WTC11 (cell line): ENCODE data around the gene HPCAL1.

Experiments
- GTF2I ChIP-seq: fragments of 250-450 bp; sonication (Bioruptor Pico); conservative IDR thresholded peaks from 2 replicates; pipeline ENCODE4 v1.4.0; 2021; ENCODE audit warnings: mild to moderate bottlenecking
- JUN ChIP-seq: sonication (generic); formaldehyde crosslinking; IDR thresholded peaks from 2 replicates; pipeline ENCODE4 v1.8.0; 2023; ENCODE audit warnings: mild to moderate bottlenecking, missing genetic modification reagents
- SP1 ChIP-seq: sonication (generic); formaldehyde crosslinking; conservative IDR thresholded peaks from 2 replicates; pipeline ENCODE4 v1.8.1; 2022; ENCODE audit warnings: missing genetic modification reagents
- TF ChIP-seq, protein P1 (sequence below): sonication (generic); formaldehyde crosslinking; IDR thresholded peaks from 2 replicates; pipeline ENCODE4 v1.8.0; 2022; ENCODE audit warnings: mild to moderate bottlenecking, missing genetic modification reagents
- TF ChIP-seq, protein P2 (sequence below): sonication (generic); formaldehyde crosslinking; IDR thresholded peaks from 2 replicates; pipeline ENCODE4 v1.8.1; 2023; ENCODE audit warnings: mild to moderate bottlenecking, missing genetic modification reagents, moderate library complexity
- TF ChIP-seq, protein P3 (sequence below): sonication (generic); formaldehyde crosslinking; IDR thresholded peaks from 2 replicates; pipeline ENCODE4 v1.8.0; 2022; ENCODE audit warnings: missing genetic modification reagents
- TF ChIP-seq, protein P4 (sequence below): sonication (generic); formaldehyde crosslinking; conservative IDR thresholded peaks from 2 replicates; pipeline ENCODE4 v1.8.1; 2023; ENCODE audit warnings: mild to moderate bottlenecking, low read depth, missing genetic modification reagents, moderate library complexity
- TF ChIP-seq, protein P5 (sequence below): sonication (generic); formaldehyde crosslinking; IDR thresholded peaks from 2 replicates; pipeline ENCODE4 v1.8.0; 2023; ENCODE audit warnings: missing genetic modification reagents, mild to moderate bottlenecking, borderline replicate concordance

DNA sequence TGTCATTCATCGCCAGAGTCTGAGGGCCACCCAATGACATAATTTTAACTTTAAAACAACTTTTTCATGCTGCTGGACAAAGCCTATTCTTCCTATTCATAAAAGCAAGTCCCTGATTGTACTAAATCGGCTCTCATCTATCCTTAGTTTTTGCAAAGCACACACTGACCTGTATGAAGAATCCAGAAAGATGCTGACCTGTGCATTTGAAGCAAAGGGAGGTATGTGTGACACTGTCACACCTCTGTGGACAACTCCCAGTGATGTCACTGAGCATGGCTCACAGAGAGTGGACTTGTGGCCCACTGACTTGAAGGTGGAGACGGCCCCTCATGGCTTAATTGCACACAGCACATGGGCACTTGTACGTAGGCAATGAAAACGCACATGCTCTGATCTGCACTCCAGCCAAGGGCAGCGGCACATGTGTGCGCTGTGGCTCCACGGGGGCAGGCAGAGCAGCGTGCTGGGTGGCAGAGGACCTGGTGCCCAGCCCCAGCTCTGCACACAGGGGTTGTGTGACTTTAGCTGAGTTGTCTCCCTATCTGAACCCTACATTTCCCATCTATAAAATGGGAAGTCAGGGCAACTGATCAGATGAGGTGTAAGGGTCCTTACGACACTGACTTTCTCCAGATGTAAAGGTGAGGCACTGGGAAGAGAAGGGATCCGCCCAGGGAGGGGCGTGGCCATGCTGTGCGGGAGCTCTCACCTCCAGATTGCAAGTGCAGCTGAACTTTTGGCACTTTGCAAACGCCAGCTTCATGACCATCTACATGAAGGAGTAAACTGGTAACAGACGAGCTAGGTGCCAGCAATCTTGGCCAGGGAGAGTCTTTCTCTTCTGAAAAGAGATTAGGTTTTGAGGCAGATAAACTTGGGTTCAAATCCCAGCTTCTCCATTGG is 159.7 kb downstream of the HPCAL1 start:
- TF ChIP-seq SP1 (CRISPR knock-in tag) (no peak), GTF2I (CRISPR knock-in tag) (no peak), JUN (CRISPR knock-in tag) (no peak)
- TF ChIP-seq, protein P1, sequence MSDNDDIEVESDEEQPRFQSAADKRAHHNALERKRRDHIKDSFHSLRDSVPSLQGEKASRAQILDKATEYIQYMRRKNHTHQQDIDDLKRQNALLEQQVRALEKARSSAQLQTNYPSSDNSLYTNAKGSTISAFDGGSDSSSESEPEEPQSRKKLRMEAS = no peak
- TF ChIP-seq, protein P2, sequence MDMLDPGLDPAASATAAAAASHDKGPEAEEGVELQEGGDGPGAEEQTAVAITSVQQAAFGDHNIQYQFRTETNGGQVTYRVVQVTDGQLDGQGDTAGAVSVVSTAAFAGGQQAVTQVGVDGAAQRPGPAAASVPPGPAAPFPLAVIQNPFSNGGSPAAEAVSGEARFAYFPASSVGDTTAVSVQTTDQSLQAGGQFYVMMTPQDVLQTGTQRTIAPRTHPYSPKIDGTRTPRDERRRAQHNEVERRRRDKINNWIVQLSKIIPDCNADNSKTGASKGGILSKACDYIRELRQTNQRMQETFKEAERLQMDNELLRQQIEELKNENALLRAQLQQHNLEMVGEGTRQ (CRISPR knock-in tag) = no peak
- TF ChIP-seq, protein P3, sequence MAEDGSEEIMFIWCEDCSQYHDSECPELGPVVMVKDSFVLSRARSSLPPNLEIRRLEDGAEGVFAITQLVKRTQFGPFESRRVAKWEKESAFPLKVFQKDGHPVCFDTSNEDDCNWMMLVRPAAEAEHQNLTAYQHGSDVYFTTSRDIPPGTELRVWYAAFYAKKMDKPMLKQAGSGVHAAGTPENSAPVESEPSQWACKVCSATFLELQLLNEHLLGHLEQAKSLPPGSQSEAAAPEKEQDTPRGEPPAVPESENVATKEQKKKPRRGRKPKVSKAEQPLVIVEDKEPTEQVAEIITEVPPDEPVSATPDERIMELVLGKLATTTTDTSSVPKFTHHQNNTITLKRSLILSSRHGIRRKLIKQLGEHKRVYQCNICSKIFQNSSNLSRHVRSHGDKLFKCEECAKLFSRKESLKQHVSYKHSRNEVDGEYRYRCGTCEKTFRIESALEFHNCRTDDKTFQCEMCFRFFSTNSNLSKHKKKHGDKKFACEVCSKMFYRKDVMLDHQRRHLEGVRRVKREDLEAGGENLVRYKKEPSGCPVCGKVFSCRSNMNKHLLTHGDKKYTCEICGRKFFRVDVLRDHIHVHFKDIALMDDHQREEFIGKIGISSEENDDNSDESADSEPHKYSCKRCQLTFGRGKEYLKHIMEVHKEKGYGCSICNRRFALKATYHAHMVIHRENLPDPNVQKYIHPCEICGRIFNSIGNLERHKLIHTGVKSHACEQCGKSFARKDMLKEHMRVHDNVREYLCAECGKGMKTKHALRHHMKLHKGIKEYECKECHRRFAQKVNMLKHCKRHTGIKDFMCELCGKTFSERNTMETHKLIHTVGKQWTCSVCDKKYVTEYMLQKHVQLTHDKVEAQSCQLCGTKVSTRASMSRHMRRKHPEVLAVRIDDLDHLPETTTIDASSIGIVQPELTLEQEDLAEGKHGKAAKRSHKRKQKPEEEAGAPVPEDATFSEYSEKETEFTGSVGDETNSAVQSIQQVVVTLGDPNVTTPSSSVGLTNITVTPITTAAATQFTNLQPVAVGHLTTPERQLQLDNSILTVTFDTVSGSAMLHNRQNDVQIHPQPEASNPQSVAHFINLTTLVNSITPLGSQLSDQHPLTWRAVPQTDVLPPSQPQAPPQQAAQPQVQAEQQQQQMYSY (CRISPR knock-in tag) = no peak
- TF ChIP-seq, protein P4, sequence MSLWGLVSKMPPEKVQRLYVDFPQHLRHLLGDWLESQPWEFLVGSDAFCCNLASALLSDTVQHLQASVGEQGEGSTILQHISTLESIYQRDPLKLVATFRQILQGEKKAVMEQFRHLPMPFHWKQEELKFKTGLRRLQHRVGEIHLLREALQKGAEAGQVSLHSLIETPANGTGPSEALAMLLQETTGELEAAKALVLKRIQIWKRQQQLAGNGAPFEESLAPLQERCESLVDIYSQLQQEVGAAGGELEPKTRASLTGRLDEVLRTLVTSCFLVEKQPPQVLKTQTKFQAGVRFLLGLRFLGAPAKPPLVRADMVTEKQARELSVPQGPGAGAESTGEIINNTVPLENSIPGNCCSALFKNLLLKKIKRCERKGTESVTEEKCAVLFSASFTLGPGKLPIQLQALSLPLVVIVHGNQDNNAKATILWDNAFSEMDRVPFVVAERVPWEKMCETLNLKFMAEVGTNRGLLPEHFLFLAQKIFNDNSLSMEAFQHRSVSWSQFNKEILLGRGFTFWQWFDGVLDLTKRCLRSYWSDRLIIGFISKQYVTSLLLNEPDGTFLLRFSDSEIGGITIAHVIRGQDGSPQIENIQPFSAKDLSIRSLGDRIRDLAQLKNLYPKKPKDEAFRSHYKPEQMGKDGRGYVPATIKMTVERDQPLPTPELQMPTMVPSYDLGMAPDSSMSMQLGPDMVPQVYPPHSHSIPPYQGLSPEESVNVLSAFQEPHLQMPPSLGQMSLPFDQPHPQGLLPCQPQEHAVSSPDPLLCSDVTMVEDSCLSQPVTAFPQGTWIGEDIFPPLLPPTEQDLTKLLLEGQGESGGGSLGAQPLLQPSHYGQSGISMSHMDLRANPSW (CRISPR knock-in tag) = no peak
- TF ChIP-seq, protein P5, sequence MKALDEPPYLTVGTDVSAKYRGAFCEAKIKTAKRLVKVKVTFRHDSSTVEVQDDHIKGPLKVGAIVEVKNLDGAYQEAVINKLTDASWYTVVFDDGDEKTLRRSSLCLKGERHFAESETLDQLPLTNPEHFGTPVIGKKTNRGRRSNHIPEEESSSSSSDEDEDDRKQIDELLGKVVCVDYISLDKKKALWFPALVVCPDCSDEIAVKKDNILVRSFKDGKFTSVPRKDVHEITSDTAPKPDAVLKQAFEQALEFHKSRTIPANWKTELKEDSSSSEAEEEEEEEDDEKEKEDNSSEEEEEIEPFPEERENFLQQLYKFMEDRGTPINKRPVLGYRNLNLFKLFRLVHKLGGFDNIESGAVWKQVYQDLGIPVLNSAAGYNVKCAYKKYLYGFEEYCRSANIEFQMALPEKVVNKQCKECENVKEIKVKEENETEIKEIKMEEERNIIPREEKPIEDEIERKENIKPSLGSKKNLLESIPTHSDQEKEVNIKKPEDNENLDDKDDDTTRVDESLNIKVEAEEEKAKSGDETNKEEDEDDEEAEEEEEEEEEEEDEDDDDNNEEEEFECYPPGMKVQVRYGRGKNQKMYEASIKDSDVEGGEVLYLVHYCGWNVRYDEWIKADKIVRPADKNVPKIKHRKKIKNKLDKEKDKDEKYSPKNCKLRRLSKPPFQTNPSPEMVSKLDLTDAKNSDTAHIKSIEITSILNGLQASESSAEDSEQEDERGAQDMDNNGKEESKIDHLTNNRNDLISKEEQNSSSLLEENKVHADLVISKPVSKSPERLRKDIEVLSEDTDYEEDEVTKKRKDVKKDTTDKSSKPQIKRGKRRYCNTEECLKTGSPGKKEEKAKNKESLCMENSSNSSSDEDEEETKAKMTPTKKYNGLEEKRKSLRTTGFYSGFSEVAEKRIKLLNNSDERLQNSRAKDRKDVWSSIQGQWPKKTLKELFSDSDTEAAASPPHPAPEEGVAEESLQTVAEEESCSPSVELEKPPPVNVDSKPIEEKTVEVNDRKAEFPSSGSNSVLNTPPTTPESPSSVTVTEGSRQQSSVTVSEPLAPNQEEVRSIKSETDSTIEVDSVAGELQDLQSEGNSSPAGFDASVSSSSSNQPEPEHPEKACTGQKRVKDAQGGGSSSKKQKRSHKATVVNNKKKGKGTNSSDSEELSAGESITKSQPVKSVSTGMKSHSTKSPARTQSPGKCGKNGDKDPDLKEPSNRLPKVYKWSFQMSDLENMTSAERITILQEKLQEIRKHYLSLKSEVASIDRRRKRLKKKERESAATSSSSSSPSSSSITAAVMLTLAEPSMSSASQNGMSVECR (CRISPR knock-in tag) = no peak
